PC-3 (cell line): Measurements from ENCODE around the gene FOXD1. TPM values are rescaled to one million over a fixed set of nuclear protein-coding genes. Genes with fewer than 3 reads are reported as not detected.

Source experiments
- ATAC-seq: fragments of 200-7000 bp; cut with Tn5 transposase; 2 replicates; pipeline ENCODE4 v1.9.1; 2020; ENCODE audit warnings: mild to moderate bottlenecking, moderate library complexity
- BruUV-seq: library from RNA; stranded (reverse); fragments of 400-500 nt; replicated peaks from 2 replicates; lab custom pipeline; 2021; lab: Mats Ljungman, UMichigan
- CTCF ChIA-PET: fragments of 300-600 bp; sonication (Branson Sonifier 250); formaldehyde crosslinking; loops from one replicate; lab custom pipeline; 2022; ENCODE audit warnings: antibody characterized with exemption; lab: Charles Lee
- POLR2A ChIA-PET: fragments of 300-600 bp; sonication (Branson Sonifier 250); formaldehyde crosslinking; loops from one replicate; lab custom pipeline; 2022; ENCODE audit warnings: antibody characterized with exemption; ENCODE audit not compliant: unreplicated experiment; lab: Charles Lee
- DNase-seq: peaks from one replicate; pipeline ENCODE4 v3.0.0-alpha.2; 2015
- H2AFZ ChIP-seq: fragments of 300-600 bp; sonication (generic); 2 replicates; pipeline ENCODE4 v1.6.0; 2016; ENCODE audit warnings: antibody characterized with exemption, low read length
- H3F3A ChIP-seq: fragments of 300-600 bp; sonication (generic); one replicate; pipeline ENCODE4 v1.6.0; 2017; ENCODE audit warnings: antibody characterized with exemption, low read length, control low read depth, mild to moderate bottlenecking; ENCODE audit not compliant: unreplicated experiment
- H3K27ac ChIP-seq: fragments of 300-600 bp; sonication (generic); 2 replicates; pipeline ENCODE4 v1.5.1; 2016; ENCODE audit warnings: mild to moderate bottlenecking, low read length
- H3K27me3 ChIP-seq: fragments of 300-600 bp; sonication (generic); 2 replicates; pipeline ENCODE4 v1.6.1; 2016; ENCODE audit warnings: low read length, mixed read lengths
- H3K36me3 ChIP-seq: fragments of 300-600 bp; sonication (generic); 2 replicates; pipeline ENCODE4 v1.6.1; 2016; ENCODE audit warnings: low read depth, mixed run types, low read length, mixed read lengths
- H3K4me1 ChIP-seq: fragments of 300-600 bp; sonication (generic); 2 replicates; pipeline ENCODE4 v1.5.1; 2016; ENCODE audit warnings: low read length; ENCODE audit not compliant: insufficient read depth
- H3K4me2 ChIP-seq: fragments of 300-600 bp; sonication (generic); 2 replicates; pipeline ENCODE4 v1.6.0; 2016; ENCODE audit warnings: low read length
- H3K4me3 ChIP-seq: fragments of 300-600 bp; sonication (generic); 2 replicates; pipeline ENCODE4 v1.5.1; 2016; ENCODE audit warnings: mild to moderate bottlenecking, low read length, mixed read lengths
- H3K79me2 ChIP-seq: fragments of 300-600 bp; sonication (generic); 2 replicates; pipeline ENCODE4 v1.6.1; 2017; ENCODE audit warnings: low read length, mixed read lengths
- H3K9ac ChIP-seq: fragments of 300-600 bp; sonication (generic); 2 replicates; pipeline ENCODE4 v1.6.0; 2016; ENCODE audit warnings: mild to moderate bottlenecking, low read length
- H3K9me2 ChIP-seq: fragments of 300-600 bp; sonication (generic); replicated peaks from 2 replicates; pipeline ENCODE4 v1.6.1; 2016; ENCODE audit warnings: mixed run types, low read length, mixed read lengths
- H3K9me3 ChIP-seq: fragments of 300-600 bp; sonication (generic); 2 replicates; pipeline ENCODE4 v1.6.1; 2016; ENCODE audit warnings: low read length, mixed read lengths
- H4K20me1 ChIP-seq: fragments of 300-600 bp; sonication (generic); 2 replicates; pipeline ENCODE4 v1.6.1; 2016; ENCODE audit warnings: low read length, mixed read lengths
- EZH2 ChIP-seq: fragments of 300-600 bp; sonication (generic); IDR thresholded peaks from one replicate; pipeline ENCODE4 v1.6.1; 2017; ENCODE audit warnings: antibody characterized with exemption, mild to moderate bottlenecking, low read length; ENCODE audit not compliant: unreplicated experiment
- EZH2phosphoT487 ChIP-seq: fragments of 300-600 bp; sonication (generic); IDR thresholded peaks from 2 replicates; pipeline ENCODE4 v1.6.1; 2018; ENCODE audit warnings: mild to moderate bottlenecking, antibody characterized with exemption, low read length, borderline replicate concordance
- intact Hi-C: fragments of 100-400 bp; cut with micrococcal nuclease; formaldehyde crosslinking; loops from 2 replicates; pipeline ENCODE4 v1.9.0; 2023
- total RNA-seq: library from RNA; depleted of rRNA; stranded (reverse); fragments of >200 nt; gene quantifications from 2 replicates; pipeline ENCODE4 v1.2.3, GENCODE V29; 2014
- TF ChIP-seq, protein P1 (sequence below): fragments of 300-600 bp; sonication (generic); conservative IDR thresholded peaks from 2 replicates; pipeline ENCODE4 v1.5.1; 2017; ENCODE audit warnings: antibody characterized with exemption, low read depth, mild to moderate bottlenecking, low read length

Gene FOXD1
- total RNA-seq, 1 experiment from 2014 or later, result 10.3 TPM

DNA sequence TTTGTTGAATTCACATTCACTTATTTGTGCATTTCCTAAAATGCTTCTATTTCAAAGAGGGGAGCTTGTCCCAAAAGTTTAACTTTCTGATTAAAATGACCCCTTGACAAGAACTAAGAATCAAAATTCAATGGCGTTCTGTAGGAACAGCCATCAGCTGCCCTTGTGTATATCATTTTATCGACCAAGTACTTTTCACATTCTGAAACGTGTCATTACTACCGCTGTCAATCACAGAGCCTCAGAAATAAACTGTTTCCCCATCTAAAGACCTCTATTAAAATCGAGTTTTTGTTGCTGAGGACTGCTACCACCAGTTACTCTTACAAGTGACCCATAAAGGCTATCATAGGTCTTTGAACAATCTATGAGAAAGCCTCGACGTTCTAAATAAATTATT is 1.6 kb upstream of the FOXD1 start:
- Histone ChIP-seq H2AFZ (no peak overlapping the region), H3K27ac (no peak overlapping the region), H4K20me1 (peaks cover 14% of the 10 kb centered on the region; the same call in 1 of the 2 replicates), H3K4me2 (no peak overlapping the region), H3K9me2 (no peaks in the 10 kb centered on the region), H3K4me3 (no peak overlapping the region), H3K36me3 (no peaks in the 10 kb centered on the region), H3K27me3 (no peaks in the 10 kb centered on the region), H3K79me2 (peaks cover 20% of the 10 kb centered on the region), H3K9ac (no peak overlapping the region), H3F3A (no peaks in the 10 kb centered on the region), H3K4me1 (peaks cover 12% of the 10 kb centered on the region), H3K9me3 (no peaks in the 10 kb centered on the region)
- ATAC-seq (no peak), DNase-seq (no peak)
- no TSS peak for BruUV-seq
- TF ChIP-seq EZH2, result no peak
- TF ChIP-seq, protein P1, sequence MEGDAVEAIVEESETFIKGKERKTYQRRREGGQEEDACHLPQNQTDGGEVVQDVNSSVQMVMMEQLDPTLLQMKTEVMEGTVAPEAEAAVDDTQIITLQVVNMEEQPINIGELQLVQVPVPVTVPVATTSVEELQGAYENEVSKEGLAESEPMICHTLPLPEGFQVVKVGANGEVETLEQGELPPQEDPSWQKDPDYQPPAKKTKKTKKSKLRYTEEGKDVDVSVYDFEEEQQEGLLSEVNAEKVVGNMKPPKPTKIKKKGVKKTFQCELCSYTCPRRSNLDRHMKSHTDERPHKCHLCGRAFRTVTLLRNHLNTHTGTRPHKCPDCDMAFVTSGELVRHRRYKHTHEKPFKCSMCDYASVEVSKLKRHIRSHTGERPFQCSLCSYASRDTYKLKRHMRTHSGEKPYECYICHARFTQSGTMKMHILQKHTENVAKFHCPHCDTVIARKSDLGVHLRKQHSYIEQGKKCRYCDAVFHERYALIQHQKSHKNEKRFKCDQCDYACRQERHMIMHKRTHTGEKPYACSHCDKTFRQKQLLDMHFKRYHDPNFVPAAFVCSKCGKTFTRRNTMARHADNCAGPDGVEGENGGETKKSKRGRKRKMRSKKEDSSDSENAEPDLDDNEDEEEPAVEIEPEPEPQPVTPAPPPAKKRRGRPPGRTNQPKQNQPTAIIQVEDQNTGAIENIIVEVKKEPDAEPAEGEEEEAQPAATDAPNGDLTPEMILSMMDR, result no peak
- no peak for TF ChIP-seq EZH2phosphoT487
- ChIA-PET POLR2A (no interaction called here), CTCF (interaction anchor here (2.0 kb wide), 1 partner anchor 234 kb away, joined by 16 read pairs; no protein-coding TSS in a partner anchor)
- intact Hi-C loops, result loop anchor here (2.0 to 10.0 kb wide), 5 partner anchors 13 to 495 kb away; partner anchors contain the start of gene FCHO2

DNA sequence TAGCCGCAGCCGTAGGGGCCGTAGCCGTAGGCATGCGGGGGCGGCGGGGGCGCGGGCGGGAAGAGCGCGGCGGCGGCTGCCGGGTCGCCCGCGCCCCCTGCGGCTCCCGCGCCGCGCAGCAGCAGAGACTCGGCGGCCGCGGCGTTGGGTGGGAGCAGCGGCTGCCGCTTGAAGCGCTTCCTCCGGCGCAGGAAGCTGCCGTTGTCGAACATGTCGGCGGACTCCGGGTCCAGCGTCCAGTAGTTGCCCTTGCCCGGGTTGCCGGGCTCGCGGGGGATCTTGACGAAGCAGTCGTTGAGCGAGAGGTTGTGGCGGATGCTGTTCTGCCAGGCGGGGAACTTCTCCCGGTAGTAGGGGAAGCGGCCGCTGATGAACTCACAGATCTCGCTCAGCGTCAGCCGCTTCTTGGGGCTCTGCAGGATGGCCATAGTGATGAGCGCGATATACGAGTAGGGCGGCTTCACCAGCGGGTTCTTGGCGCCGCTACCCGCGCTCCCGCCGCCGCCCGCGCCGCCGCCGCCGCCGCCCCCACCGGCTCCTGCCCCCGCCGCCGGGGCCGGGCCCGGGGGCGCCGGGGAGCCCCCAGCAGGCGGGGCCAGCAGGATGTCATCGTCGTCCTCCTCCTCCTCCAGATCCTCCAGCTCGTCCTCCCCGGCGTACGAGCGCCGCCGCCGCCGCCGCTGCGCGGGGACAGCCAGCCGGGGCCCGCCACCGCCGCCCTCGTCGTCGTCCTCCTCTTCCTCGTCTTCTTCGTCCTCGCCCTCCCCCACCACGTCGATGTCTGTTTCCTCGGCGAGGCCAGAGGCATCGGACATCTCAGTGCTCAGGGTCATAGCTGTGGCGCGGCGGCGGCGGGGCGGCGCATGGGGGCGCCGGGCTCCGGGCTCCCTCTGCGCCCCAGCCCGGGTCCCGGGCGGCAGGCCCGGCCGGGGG is 781 bp downstream of the FOXD1 start:
- Histone ChIP-seq H3K4me1 (peaks cover 12% of the 10 kb centered on the region), H2AFZ (0 out of 2 replicates have a peak overlapping the region, but pooled peaks have one; percentile 50), H3K9ac (peak overlapping the region; percentile 72), H3F3A (no peaks in the 10 kb centered on the region), H3K36me3 (no peaks in the 10 kb centered on the region), H3K9me3 (no peaks in the 10 kb centered on the region), H3K9me2 (no peaks in the 10 kb centered on the region), H4K20me1 (peaks cover 14% of the 10 kb centered on the region; the same call in 1 of the 2 replicates), H3K4me2 (peak overlapping the region; percentile 73), H3K79me2 (peaks cover 26% of the 10 kb centered on the region), H3K27me3 (no peaks in the 10 kb centered on the region), H3K4me3 (peak overlapping the region; percentile 78), H3K27ac (no peak overlapping the region)
- ChIA-PET POLR2A (interaction anchor here (0.6 to 1.0 kb wide), 5 partner anchors 49 to 267 kb away, joined by 3 to 5 read pairs (median 4); no protein-coding TSS in a partner anchor), CTCF (interaction anchor here (1.1 to 2.0 kb wide), 2 partner anchors 126 to 232 kb away, joined by 3 to 13 read pairs; no protein-coding TSS in a partner anchor)
- no peak for TF ChIP-seq EZH2
- TF ChIP-seq EZH2phosphoT487, result no peak
- TF ChIP-seq, protein P1, result no peak
- peak; percentile 38 for DNase-seq
- intact Hi-C loops, result no loop called here
- BruUV-seq, result no TSS peak
- ATAC-seq, result peak; percentile 21
